ENCODE data around the gene DAB2. TPM values are rescaled to one million over a fixed set of nuclear protein-coding genes. Genes with fewer than 3 reads are reported as not detected.
"Not testable (repeated sequence)": the region's sequence is repeated elsewhere in the genome, so short reads cannot be mapped to it uniquely, and the experiment has no call there.

The DAB2 gene
- total RNA-seq, 1 donor: 14.4 TPM

DNA sequence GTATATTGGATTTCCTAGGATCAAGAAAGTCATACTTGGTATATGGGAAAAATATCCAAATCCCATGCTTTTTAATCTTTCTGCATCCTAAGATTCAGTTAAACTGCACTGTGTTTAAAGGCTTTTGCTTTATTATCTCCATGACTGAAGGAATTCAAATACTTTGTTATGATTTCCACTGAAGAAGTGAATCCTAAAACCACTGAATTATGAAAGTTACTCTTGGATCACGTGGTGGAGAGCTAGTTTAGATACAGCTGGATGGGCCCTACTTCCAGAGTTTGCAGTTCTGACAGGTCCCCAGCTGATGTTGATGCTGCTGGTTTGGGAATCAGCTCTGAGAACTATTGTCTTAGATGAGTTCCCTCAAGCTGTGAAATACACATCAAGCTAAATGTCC, 5.0 kb downstream of the DAB2 start:
- Histone ChIP-seq H3K27me3 (ENCODE audit: insufficient read depth, low read length) (peaks cover 6% of the 10 kb centered on the region), H3K4me1 (ENCODE audit: insufficient read depth, low read length) (peaks cover 24% of the 10 kb centered on the region), H3K4me3 (ENCODE audit: low read length) (no peak overlapping the region), H3K9me3 (ENCODE audit: low read depth, low read length) (no peaks in the 10 kb centered on the region)

DNA sequence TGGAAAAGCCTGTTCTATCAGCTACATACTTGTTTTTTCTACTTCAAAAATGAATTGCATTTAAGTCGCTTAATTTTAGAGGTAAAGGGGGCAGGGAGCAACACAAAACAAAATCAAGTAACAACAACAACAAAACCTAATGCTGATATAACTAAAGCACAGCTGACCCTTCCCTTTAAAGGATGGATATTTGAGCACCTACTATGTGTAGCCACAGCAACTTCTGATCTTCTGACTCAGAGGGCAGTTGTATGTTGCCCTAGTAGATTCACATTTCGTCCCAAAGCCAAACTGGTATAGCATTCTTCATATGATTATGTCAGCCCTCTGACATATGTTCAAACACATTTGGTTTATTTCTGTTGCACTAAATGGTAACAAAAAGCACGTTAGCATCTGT, 6.8 kb downstream of the DAB2 start:
- no peak overlapping the region for H3K4me3 ChIP-seq (ENCODE audit: low read length)
- H3K27me3 ChIP-seq (ENCODE audit: insufficient read depth, low read length): no peaks in the 10 kb centered on the region
- peaks cover 11% of the 10 kb centered on the region for H3K4me1 ChIP-seq (ENCODE audit: insufficient read depth, low read length)

DNA sequence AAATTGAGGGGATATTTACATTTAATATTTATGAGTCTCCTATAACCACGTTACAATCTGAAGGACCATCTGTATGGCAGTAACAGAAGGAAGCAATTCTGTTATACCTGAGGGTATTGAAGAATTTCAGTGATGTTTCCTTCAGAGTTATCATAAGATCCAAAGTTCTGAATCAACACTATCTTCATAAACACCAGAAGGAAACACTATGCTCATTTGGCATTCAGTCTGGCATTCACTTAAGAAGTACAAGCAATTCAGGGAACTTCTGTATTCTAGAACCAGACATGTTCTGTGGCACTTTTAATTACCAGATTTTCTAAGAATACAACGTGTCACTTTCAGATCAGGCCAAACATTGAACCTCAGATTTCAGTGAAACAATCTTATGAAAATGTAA, 9.6 kb downstream of the DAB2 start:
- no peaks in the 10 kb centered on the region for H3K9me3 ChIP-seq (ENCODE audit: low read depth, low read length)
- no peak overlapping the region for H3K4me3 ChIP-seq (ENCODE audit: low read length)
- H3K27me3 ChIP-seq (ENCODE audit: insufficient read depth, low read length): no peaks in the 10 kb centered on the region
- H3K4me1 ChIP-seq (ENCODE audit: insufficient read depth, low read length): peaks cover 26% of the 10 kb centered on the region

More for the DNA sequence above, 6.8 kb downstream of the DAB2 start:
- H3K9me3 ChIP-seq (ENCODE audit: low read depth, low read length): no peaks in the 10 kb centered on the region

GRCh38 chr5:39414426-39414825, 10.4 kb downstream of the DAB2 start:
- Histone ChIP-seq H3K27me3 (ENCODE audit: insufficient read depth, low read length) (no peaks in the 10 kb centered on the region), H3K4me3 (ENCODE audit: low read length) (no peak overlapping the region)

DNA sequence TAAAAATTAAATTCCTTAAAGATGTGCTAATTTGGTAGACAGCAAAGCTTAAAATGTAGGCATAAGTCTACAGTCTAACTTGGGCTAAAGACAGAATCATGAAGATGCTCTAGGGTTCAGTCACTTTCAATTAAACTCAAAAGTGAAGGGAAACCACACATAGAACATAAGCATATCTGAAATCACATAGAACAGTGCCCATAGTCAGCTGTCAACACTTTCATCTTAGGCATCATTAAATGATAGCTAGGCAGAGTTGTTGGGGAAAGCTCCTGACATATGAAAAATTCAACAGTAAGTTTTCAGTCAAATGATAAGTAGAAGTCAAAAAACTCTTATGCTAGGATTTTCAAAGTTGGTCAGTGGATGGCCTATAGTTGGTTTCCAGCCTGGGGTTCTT, 11.0 kb downstream of the DAB2 start:
- Histone ChIP-seq H3K4me3 (ENCODE audit: low read length) (no peak overlapping the region), H3K27me3 (ENCODE audit: insufficient read depth, low read length) (no peaks in the 10 kb centered on the region), H3K4me1 (ENCODE audit: insufficient read depth, low read length) (peaks cover 23% of the 10 kb centered on the region), H3K9me3 (ENCODE audit: low read depth, low read length) (no peaks in the 10 kb centered on the region)

More at GRCh38 chr5:39414426-39414825, 10.4 kb downstream of the DAB2 start:
- Histone ChIP-seq H3K4me1 (ENCODE audit: insufficient read depth, low read length) (peaks cover 23% of the 10 kb centered on the region), H3K9me3 (ENCODE audit: low read depth, low read length) (no peaks in the 10 kb centered on the region)

- Histone ChIP-seq H3K4me3 (ENCODE audit: low read length) (no peak overlapping the region), H3K4me1 (ENCODE audit: insufficient read depth, low read length) (peaks cover 23% of the 10 kb centered on the region), H3K9me3 (ENCODE audit: low read depth, low read length) (no peaks in the 10 kb centered on the region), H3K27me3 (ENCODE audit: insufficient read depth, low read length) (no peaks in the 10 kb centered on the region)
Observed at GRCh38 chr5:39412721-39413394, 11.9 kb downstream of the DAB2 start.

GRCh38 chr5:39411985-39412384, 12.8 kb downstream of the DAB2 start:
- Histone ChIP-seq H3K9me3 (ENCODE audit: low read depth, low read length) (no peaks in the 10 kb centered on the region), H3K4me3 (ENCODE audit: low read length) (no peak overlapping the region), H3K4me1 (ENCODE audit: insufficient read depth, low read length) (peaks cover 23% of the 10 kb centered on the region), H3K27me3 (ENCODE audit: insufficient read depth, low read length) (no peaks in the 10 kb centered on the region)

GRCh38 chr5:39411061-39411460, 13.7 kb downstream of the DAB2 start:
- H3K27me3 ChIP-seq (ENCODE audit: insufficient read depth, low read length): no peaks in the 10 kb centered on the region
- H3K4me3 ChIP-seq (ENCODE audit: low read length): no peak overlapping the region
- H3K9me3 ChIP-seq (ENCODE audit: low read depth, low read length): no peaks in the 10 kb centered on the region
- peaks cover 23% of the 10 kb centered on the region for H3K4me1 ChIP-seq (ENCODE audit: insufficient read depth, low read length)

DNA sequence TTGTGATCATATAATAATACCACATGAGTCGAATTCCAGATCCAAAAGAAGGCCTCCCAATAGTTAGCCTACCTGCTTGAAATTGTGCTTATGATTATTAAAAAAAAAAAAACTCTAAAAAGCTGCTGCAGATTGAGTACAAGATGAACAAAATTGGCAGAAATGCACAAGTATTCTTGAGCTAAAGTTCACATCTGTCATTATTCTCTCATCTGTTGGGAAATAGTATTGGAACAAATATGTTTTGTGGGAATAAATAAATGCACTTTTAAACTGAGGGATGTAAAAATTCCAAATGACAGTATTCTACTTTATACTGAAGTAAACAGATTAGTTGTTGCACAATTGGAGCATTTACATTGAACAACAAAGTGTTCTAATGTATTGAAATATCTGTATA, 15.7 kb downstream of the DAB2 start:
- no peaks in the 10 kb centered on the region for H3K27me3 ChIP-seq (ENCODE audit: insufficient read depth, low read length)
- no peaks in the 10 kb centered on the region for H3K9me3 ChIP-seq (ENCODE audit: low read depth, low read length)
- H3K4me3 ChIP-seq (ENCODE audit: low read length): no peak overlapping the region
- H3K4me1 ChIP-seq (ENCODE audit: insufficient read depth, low read length): peaks cover 23% of the 10 kb centered on the region

DNA sequence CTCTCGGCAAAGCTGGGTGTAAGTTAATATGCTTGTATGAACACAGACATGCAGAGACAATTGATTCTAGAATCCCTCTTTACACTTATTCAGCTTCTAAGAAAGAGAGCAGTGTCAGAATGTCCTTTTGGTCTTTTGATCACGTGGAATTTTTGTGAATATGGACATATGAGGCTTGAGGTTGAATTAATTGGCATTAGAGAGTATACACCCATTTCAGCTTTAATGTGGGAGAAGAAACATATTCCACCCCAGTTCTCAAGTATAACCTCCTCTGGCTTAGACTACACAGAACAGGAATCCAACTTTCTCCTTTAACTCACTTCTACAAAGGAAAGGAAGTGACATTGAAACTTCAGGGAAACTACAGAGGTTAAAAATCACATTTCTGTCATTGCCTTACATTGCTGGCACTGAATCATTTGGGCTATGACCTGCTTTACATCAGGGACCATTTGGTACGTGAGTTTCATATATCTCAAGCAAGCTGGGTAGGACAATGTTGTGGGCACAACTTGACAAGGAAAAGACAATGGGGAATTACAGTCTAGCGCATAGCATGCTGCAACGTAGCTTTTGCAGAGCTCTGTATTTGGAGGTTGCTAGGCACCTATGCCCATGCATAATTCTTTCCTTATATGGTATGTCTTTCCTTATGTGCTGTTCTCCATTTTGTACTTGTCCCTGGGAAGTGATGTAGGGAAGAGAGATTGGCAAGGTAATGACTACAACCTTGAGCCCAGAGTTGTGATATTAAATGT, 19.5 kb downstream of the DAB2 start:
- H3K9me3 ChIP-seq (ENCODE audit: low read depth, low read length): no peaks in the 10 kb centered on the region
- no peak overlapping the region for H3K4me3 ChIP-seq (ENCODE audit: low read length)
- H3K4me1 ChIP-seq (ENCODE audit: insufficient read depth, low read length): peaks cover 10% of the 10 kb centered on the region
- H3K27me3 ChIP-seq (ENCODE audit: insufficient read depth, low read length): no peaks in the 10 kb centered on the region

- H3K4me3 ChIP-seq (ENCODE audit: low read length); H3K27me3 ChIP-seq (ENCODE audit: insufficient read depth, low read length); H3K9me3 ChIP-seq (ENCODE audit: low read depth, low read length): not testable (repeated sequence)
- peaks cover 26% of the 10 kb centered on the region for H3K4me1 ChIP-seq (ENCODE audit: insufficient read depth, low read length)
Observed at GRCh38 chr5:39403761-39404160, 21.0 kb downstream of the DAB2 start.

- peaks cover 36% of the 10 kb centered on the region for H3K4me1 ChIP-seq (ENCODE audit: insufficient read depth, low read length)
- H3K4me3 ChIP-seq (ENCODE audit: low read length); H3K27me3 ChIP-seq (ENCODE audit: insufficient read depth, low read length); H3K9me3 ChIP-seq (ENCODE audit: low read depth, low read length): not testable (repeated sequence)
Observed at GRCh38 chr5:39402140-39402539, 22.6 kb downstream of the DAB2 start.

GRCh38 chr5:39400713-39401578, 23.8 kb downstream of the DAB2 start:
- H3K27me3 ChIP-seq (ENCODE audit: insufficient read depth, low read length): no peaks in the 10 kb centered on the region
- no peak overlapping the region for H3K4me3 ChIP-seq (ENCODE audit: low read length)
- no peaks in the 10 kb centered on the region for H3K9me3 ChIP-seq (ENCODE audit: low read depth, low read length)
- H3K4me1 ChIP-seq (ENCODE audit: insufficient read depth, low read length): peaks cover 36% of the 10 kb centered on the region

GRCh38 chr5:39399135-39400036, 25.4 kb downstream of the DAB2 start:
- H3K4me3 ChIP-seq (ENCODE audit: low read length): no peak overlapping the region
- H3K9me3 ChIP-seq (ENCODE audit: low read depth, low read length): no peaks in the 10 kb centered on the region
- peaks cover 36% of the 10 kb centered on the region for H3K4me1 ChIP-seq (ENCODE audit: insufficient read depth, low read length)
- H3K27me3 ChIP-seq (ENCODE audit: insufficient read depth, low read length): no peaks in the 10 kb centered on the region
